HG02943 (cell line): ENCODE measurements around the gene CYP4F22.
"Not testable (repeated sequence)": the region's sequence is repeated elsewhere in the genome, so short reads cannot be mapped to it uniquely, and the experiment has no call there.

Experiments
- ATAC-seq: cut with Tn5 transposase; IDR thresholded peaks from one replicate; pipeline ENCODE4 v1.9.1; 2021; ENCODE audit warnings: mild to moderate bottlenecking, low read depth, moderate library complexity; ENCODE audit not compliant: unreplicated experiment

CYP4F22 gene

GRCh38 chr19:15533522-15533830, 25.2 kb downstream of the CYP4F22 start:
- ATAC-seq: not testable (repeated sequence)

GRCh38 chr19:15534957-15535864, 26.9 kb downstream of the CYP4F22 start:
- no peak for ATAC-seq

GRCh38 chr19:15536350-15536749, 28.0 kb downstream of the CYP4F22 start:
- ATAC-seq: no peak

GRCh38 chr19:15538774-15539173, 30.4 kb downstream of the CYP4F22 start:
- ATAC-seq: no peak

- no peak for ATAC-seq
These were observed 31.3 kb downstream of the CYP4F22 start for GRCh38 chr19:15539638-15540037.

GRCh38 chr19:15540435-15540834, 32.1 kb downstream of the CYP4F22 start:
- no peak for ATAC-seq

GRCh38 chr19:15544283-15544682, 36.0 kb downstream of the CYP4F22 start:
- ATAC-seq: no peak

- no peak for ATAC-seq
These were observed 36.6 kb downstream of the CYP4F22 start for GRCh38 chr19:15544970-15545369.

- no peak for ATAC-seq
These were observed 40.3 kb downstream of the CYP4F22 start for GRCh38 chr19:15548648-15549047.

GRCh38 chr19:15549581-15549980, 41.3 kb downstream of the CYP4F22 start:
- no peak for ATAC-seq

- no peak for ATAC-seq
These were observed 41.9 kb downstream of the CYP4F22 start for GRCh38 chr19:15550273-15550672.

GRCh38 chr19:15550929-15551292, 42.6 kb downstream of the CYP4F22 start:
- ATAC-seq: no peak

GRCh38 chr19:15551293-15552004, 43.1 kb downstream of the CYP4F22 start:
- no peak for ATAC-seq

- no peak for ATAC-seq
These were observed 46.7 kb downstream of the CYP4F22 start for GRCh38 chr19:15555021-15555420.

- peak; percentile 66 for ATAC-seq
These were observed 47.7 kb downstream of the CYP4F22 start for GRCh38 chr19:15555759-15556633.

GRCh38 chr19:15556634-15557181, 48.4 kb downstream of the CYP4F22 start:
- no peak for ATAC-seq

GRCh38 chr19:15557223-15557622, 48.9 kb downstream of the CYP4F22 start:
- ATAC-seq: no peak

GRCh38 chr19:15562145-15562544, 53.8 kb downstream of the CYP4F22 start:
- no peak for ATAC-seq

- no peak for ATAC-seq
These were observed 54.5 kb downstream of the CYP4F22 start for GRCh38 chr19:15562861-15563260.

- ATAC-seq: no peak
These were observed 55.0 kb downstream of the CYP4F22 start for GRCh38 chr19:15563325-15563794.

- ATAC-seq: no peak
These were observed 55.6 kb downstream of the CYP4F22 start for GRCh38 chr19:15563931-15564330.
